SJSA1 (cell line): ENCODE results near the gene TACC2. TPM values are rescaled to one million over a fixed set of nuclear protein-coding genes. Genes with fewer than 3 reads are reported as not detected.
"Not testable (repeated sequence)": the region's sequence is repeated elsewhere in the genome, so short reads cannot be mapped to it uniquely, and the experiment has no call there.

Experiments used
- DNase-seq, 2 experiments: peaks; one replicate each; pipeline ENCODE4 v3.0.0-alpha.2; 2015 to 2020; ENCODE audit warnings: low spot score in 2 of 2, low read depth in 1 of 2
- H3K27ac ChIP-seq: fragments of 250-450 bp; sonication (Bioruptor Pico); 2 replicates; pipeline ENCODE4 v1.5.1; 2020; ENCODE audit warnings: mild to moderate bottlenecking, moderate library complexity
- H3K27me3 ChIP-seq: fragments of 250-450 bp; sonication (Bioruptor Pico); replicated peaks from 2 replicates; pipeline ENCODE4 v1.5.1; 2020; ENCODE audit warnings: mild to moderate bottlenecking, moderate library complexity
- H3K36me3 ChIP-seq: fragments of 250-450 bp; sonication (Bioruptor Pico); 2 replicates; pipeline ENCODE4 v1.5.1; 2020; ENCODE audit warnings: mild to moderate bottlenecking
- H3K4me1 ChIP-seq: fragments of 250-450 bp; sonication (Bioruptor Pico); replicated peaks from 2 replicates; pipeline ENCODE4 v1.6.1; 2021; ENCODE audit warnings: mild to moderate bottlenecking
- H3K4me3 ChIP-seq: fragments of 250-450 bp; sonication (Bioruptor Pico); 2 replicates; pipeline ENCODE4 v1.5.1; 2020; ENCODE audit warnings: mild to moderate bottlenecking
- H3K9me3 ChIP-seq: fragments of 250-450 bp; sonication (Bioruptor Pico); replicated peaks from 2 replicates; pipeline ENCODE4 v1.5.1; 2020; ENCODE audit warnings: mild to moderate bottlenecking
- total RNA-seq: library from RNA; depleted of rRNA; stranded (reverse); fragments of >200 nt; shearing (Covaris generic); gene quantifications from 2 replicates; pipeline ENCODE4 v1.2.3, GENCODE V29; 2014

Gene TACC2
- total RNA-seq, 1 experiment from 2014 or later = 4.9 TPM

- H3K27ac ChIP-seq = no peak overlapping the region
Observed at GRCh38 chr10:121974019-121974534, 14.9 kb upstream of the TACC2 start.

DNA sequence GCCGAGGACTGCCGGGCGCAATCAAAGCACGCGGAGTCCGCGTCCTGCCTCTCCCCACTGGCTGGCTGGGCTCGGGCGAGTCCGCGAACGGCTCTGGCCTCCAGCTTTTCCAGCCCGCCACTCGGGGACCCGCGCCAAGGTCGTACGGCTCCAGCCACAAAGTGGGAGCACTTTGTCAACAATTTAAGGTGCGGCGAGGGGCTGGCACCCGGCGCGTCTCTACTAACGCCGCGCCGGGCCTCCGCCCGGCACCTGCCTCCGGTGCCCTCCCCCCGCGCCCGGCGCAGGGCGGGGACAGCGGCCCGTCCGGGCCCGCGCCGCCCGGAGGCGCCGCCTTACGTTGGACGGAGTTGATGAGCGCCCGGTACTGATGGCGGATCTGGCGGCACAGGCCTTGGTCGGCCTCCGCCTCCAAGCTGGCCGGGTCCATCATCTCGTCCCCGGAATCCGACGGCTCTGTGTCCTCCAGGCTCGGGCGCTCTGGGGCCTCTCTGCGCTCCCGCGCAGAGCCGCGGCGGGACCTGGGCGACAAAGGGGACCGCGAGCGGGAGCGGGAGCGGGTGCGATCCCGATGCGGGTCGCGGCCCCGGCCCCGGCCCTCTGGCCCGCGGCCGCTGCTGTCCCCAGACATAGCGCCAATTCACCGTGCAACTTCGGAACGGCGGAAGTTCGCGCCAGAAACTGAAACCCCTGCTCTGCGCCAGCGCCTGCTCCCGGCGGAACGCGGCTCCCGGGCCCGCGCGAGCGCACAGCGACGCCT is 14.2 kb upstream of the TACC2 start, which contains the start of gene NSMCE4A:
Gene NSMCE4A, minus strand, starts transcription at position 683 of the 760 bp plus-strand sequence. Its CDS starts 52 bp downstream, at position 631.
- peak within 1 kb of the TSS; percentile 92 for H3K4me3 ChIP-seq
- H3K36me3 ChIP-seq = peaks cover 16% of the 10 kb centered on the region
- H3K27me3 ChIP-seq = no peaks in the 10 kb centered on the region
- H3K9me3 ChIP-seq = no peaks in the 10 kb centered on the region
- peaks cover 10% of the 10 kb centered on the region; the same call in 1 of the 2 replicates for H3K4me1 ChIP-seq
- peak; percentile 76 to 78 for DNase-seq
- peak within 1 kb of the TSS; percentile 86 for H3K27ac ChIP-seq

More at GRCh38 chr10:121974019-121974534, 14.9 kb upstream of the TACC2 start:
- Histone ChIP-seq H3K4me1 (peaks cover 10% of the 10 kb centered on the region; the same call in 1 of the 2 replicates), H3K4me3 (peak overlapping the region; percentile 92), H3K36me3 (peaks cover 21% of the 10 kb centered on the region), H3K9me3 (no peaks in the 10 kb centered on the region), H3K27me3 (no peaks in the 10 kb centered on the region)
- no peak for DNase-seq

GRCh38 chr10:121975295-121976086 is 13.5 kb upstream of the TACC2 start:
- peak overlapping the region; percentile 86 for H3K27ac ChIP-seq
- peaks cover 10% of the 10 kb centered on the region; the same call in 1 of the 2 replicates for H3K4me1 ChIP-seq
- DNase-seq = no peak

DNA sequence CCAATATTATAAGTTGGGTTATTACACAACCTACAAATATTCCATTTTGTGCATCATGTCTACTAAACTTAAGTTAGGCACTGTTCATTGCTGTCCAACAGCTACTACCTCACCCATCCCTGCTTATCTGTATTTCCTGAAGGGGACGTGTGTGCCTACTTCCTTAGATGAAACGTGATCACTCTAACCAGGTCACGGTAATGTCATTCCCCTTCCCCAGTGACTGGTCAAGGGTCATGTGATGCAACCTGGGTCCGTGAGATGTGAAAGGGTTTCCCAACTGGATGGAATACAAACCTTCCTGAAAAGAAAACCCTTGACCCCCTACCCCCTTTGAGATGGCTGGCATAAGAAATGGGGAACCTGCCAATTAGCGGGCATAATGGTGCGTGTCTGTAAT is 12.4 kb upstream of the TACC2 start:
- peaks cover 10% of the 10 kb centered on the region; the same call in 1 of the 2 replicates for H3K4me1 ChIP-seq
- no peaks in the 10 kb centered on the region for H3K9me3 ChIP-seq
- no peak overlapping the region for H3K27ac ChIP-seq
- no peaks in the 10 kb centered on the region for H3K27me3 ChIP-seq
- peaks cover 13% of the 10 kb centered on the region for H3K36me3 ChIP-seq
- no peak for DNase-seq
- no peak overlapping the region for H3K4me3 ChIP-seq

More at GRCh38 chr10:121975295-121976086, 13.5 kb upstream of the TACC2 start:
- Histone ChIP-seq H3K9me3 (no peaks in the 10 kb centered on the region), H3K4me3 (peak overlapping the region; percentile 92), H3K36me3 (peaks cover 13% of the 10 kb centered on the region), H3K27me3 (no peaks in the 10 kb centered on the region)

DNA sequence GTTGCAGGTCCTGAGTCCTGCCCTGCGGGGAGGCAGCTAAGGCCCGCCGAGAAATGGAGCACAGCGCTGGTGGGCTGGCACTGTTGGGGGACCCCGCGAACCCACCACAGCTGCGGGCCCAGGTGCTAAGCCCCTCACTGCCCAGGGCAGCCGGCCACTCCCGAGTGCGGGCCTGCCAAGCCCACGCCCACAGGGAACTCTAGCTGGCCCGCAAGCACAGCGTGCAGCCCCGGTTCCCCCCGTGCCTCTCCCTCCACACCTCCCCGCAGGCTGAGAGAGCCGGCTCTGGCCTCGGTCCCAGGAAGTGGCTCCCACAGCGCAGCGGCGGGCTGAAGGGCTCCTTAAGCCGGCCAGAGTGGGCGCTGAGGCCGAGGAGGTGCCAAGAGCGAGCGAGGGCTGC is 10.5 kb upstream of the TACC2 start:
- Histone ChIP-seq H3K27me3 (no peaks in the 10 kb centered on the region), H3K9me3 (no peaks in the 10 kb centered on the region), H3K27ac (no peak overlapping the region), H3K36me3 (peaks cover 8% of the 10 kb centered on the region), H3K4me3 (no peak overlapping the region), H3K4me1 (peaks cover 8% of the 10 kb centered on the region; the same call in 1 of the 2 replicates)
- DNase-seq = no peak

DNA sequence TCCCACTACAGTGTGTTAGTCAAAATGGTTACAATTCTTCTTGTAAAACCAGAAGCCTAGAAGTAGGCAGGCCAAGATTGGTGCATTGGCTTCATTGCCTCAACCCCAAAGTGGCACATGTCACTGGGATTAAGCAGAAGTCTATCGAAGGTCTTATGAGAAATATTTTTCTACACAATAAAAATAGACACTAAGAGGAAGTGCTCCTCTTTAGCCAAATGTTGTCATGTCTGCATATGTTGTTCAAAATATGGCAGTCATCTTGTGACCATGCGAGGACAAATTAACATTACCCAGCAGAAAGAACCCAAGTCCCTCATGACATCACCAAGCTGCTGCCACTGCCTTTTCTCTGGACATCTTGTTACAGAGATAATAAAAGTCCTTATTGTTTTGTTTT is 7.6 kb upstream of the TACC2 start:
- peaks cover 3% of the 10 kb centered on the region; the same call in 1 of the 2 replicates for H3K9me3 ChIP-seq
- no peaks in the 10 kb centered on the region for H3K4me1 ChIP-seq
- H3K36me3 ChIP-seq = no peaks in the 10 kb centered on the region
- no peak overlapping the region for H3K4me3 ChIP-seq
- no peaks in the 10 kb centered on the region for H3K27me3 ChIP-seq
- no peak overlapping the region for H3K27ac ChIP-seq
- DNase-seq = no peak

- peaks cover 3% of the 10 kb centered on the region; the same call in 1 of the 2 replicates for H3K9me3 ChIP-seq
Observed at GRCh38 chr10:121983852-121984251, 5.1 kb upstream of the TACC2 start.

GRCh38 chr10:121984463-121984862 is 4.5 kb upstream of the TACC2 start:
- Histone ChIP-seq H3K36me3 (no peaks in the 10 kb centered on the region), H3K9me3 (peaks cover 3% of the 10 kb centered on the region; the same call in 1 of the 2 replicates), H3K4me1 (no peaks in the 10 kb centered on the region), H3K27me3 (no peaks in the 10 kb centered on the region), H3K27ac (no peak overlapping the region), H3K4me3 (no peak overlapping the region)
- DNase-seq = no peak

More at GRCh38 chr10:121983852-121984251, 5.1 kb upstream of the TACC2 start:
- Histone ChIP-seq H3K4me1 (no peaks in the 10 kb centered on the region), H3K4me3 (no peak overlapping the region), H3K27ac (no peak overlapping the region), H3K27me3 (no peaks in the 10 kb centered on the region), H3K36me3 (no peaks in the 10 kb centered on the region)
- no peak for DNase-seq

DNA sequence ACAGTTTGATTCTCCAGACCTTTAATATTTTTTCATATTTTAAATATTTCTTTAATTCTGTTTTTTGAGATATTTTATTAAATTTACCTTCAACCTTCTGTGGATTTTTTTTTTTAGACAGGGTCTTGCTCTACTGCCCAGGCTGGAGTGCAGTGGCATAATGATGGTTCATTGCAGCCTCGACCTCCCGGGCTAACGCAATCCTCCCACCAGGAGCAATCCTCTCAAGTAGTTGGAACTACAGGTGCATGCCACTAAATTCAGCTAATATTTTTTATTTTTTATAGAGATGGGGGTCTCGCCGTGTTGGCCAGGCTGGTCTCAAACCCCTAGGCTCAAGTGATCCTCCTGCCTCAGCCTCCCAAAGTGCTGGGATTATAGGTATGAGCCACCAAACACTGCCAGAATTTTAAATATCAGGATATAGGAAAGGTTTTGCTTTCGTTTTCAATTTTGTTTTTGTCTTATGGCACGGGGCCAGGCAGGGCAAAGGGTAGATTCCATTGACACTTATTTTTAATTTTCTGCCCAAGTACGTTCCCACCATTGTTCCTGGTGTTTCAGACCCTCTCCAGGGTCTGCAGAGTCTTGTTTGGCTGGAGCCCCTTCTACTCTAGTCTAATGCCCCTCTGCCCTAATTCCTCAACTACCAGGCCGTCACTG is 1.2 kb downstream of the TACC2 start:
- Histone ChIP-seq H3K27me3 (no peaks in the 10 kb centered on the region), H3K4me3 (no peak overlapping the region), H3K4me1 (no peaks in the 10 kb centered on the region), H3K9me3 (no peaks in the 10 kb centered on the region), H3K36me3 (no peaks in the 10 kb centered on the region), H3K27ac (no peak overlapping the region)
- no peak for DNase-seq

GRCh38 chr10:121991727-121992126 is 2.8 kb downstream of the TACC2 start:
- H3K36me3 ChIP-seq, H3K9me3 ChIP-seq, H3K4me3 ChIP-seq, H3K27me3 ChIP-seq, DNase-seq, H3K4me1 ChIP-seq, H3K27ac ChIP-seq: not testable (repeated sequence)

DNA sequence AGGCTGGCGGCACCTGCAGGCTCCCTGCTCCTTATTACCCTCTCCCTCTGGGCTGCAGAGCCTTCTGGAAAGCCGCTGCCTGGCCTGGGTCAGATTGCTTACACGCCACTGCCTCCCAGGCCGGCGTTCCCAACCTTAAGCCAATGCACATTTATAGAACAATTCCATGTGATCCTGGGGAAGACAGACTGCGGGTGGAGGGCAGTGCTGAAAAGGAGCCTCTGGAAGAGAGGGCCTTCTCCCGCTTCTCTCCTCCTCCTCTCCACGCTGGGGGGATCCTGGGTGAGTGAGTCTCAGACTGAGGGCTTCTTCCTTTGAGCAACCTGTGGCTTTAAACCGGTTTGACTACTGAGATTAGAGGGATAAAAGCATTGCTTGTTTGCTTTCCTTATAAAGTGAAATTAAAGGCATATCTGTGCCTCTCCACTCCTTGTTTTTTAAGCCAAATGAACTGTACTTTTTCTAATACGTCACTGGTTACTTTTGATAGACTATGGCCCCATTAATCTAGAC is 5.5 kb downstream of the TACC2 start:
- no peaks in the 10 kb centered on the region for H3K36me3 ChIP-seq
- DNase-seq = no peak
- no peaks in the 10 kb centered on the region for H3K9me3 ChIP-seq
- H3K4me3 ChIP-seq = no peak overlapping the region
- no peaks in the 10 kb centered on the region for H3K27me3 ChIP-seq
- H3K27ac ChIP-seq = no peak overlapping the region
- no peaks in the 10 kb centered on the region for H3K4me1 ChIP-seq

GRCh38 chr10:121998462-121998861 is 9.5 kb downstream of the TACC2 start:
- no peak overlapping the region for H3K27ac ChIP-seq
- H3K9me3 ChIP-seq = no peaks in the 10 kb centered on the region; the same call in 1 of the 2 replicates
- no peaks in the 10 kb centered on the region for H3K27me3 ChIP-seq
- no peak overlapping the region for H3K4me3 ChIP-seq
- no peaks in the 10 kb centered on the region for H3K4me1 ChIP-seq
- DNase-seq = no peak
- no peaks in the 10 kb centered on the region for H3K36me3 ChIP-seq

DNA sequence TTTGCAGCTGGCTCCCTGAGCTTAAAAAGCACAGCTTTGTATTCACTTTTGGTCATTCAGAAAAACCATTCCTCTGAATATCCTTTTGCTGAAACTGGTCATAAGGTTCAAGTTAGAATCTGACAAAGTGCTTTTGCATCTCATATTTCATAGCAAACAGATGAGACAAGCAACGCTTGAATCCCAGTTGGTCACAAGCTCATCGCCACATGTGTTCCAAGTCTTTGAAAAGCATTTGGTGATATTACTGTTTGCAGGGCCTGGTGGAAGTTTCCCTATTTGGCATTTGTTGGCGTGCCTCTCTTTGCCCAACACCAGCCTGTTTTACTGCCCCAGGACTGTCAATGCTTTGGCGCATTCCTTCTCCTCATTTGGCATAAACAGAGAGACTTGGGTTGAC is 10.3 kb downstream of the TACC2 start:
- H3K4me1 ChIP-seq = no peaks in the 10 kb centered on the region

More for the DNA sequence above, 10.3 kb downstream of the TACC2 start:
- Histone ChIP-seq H3K36me3 (no peaks in the 10 kb centered on the region), H3K27ac (no peak overlapping the region), H3K4me3 (no peak overlapping the region), H3K9me3 (no peaks in the 10 kb centered on the region; the same call in 1 of the 2 replicates), H3K27me3 (no peaks in the 10 kb centered on the region)
- no peak for DNase-seq
